GM19099 (cell line): Measurements from ENCODE around the gene CANT1.

Experiments used
- POLR2A ChIP-seq: IDR thresholded peaks from 3 replicates; pipeline ENCODE4 v1.6.1; 2011; ENCODE audit warnings: low read depth; ENCODE audit not compliant: insufficient read length; ENCODE audit errors: extremely low read depth

The CANT1 gene

DNA sequence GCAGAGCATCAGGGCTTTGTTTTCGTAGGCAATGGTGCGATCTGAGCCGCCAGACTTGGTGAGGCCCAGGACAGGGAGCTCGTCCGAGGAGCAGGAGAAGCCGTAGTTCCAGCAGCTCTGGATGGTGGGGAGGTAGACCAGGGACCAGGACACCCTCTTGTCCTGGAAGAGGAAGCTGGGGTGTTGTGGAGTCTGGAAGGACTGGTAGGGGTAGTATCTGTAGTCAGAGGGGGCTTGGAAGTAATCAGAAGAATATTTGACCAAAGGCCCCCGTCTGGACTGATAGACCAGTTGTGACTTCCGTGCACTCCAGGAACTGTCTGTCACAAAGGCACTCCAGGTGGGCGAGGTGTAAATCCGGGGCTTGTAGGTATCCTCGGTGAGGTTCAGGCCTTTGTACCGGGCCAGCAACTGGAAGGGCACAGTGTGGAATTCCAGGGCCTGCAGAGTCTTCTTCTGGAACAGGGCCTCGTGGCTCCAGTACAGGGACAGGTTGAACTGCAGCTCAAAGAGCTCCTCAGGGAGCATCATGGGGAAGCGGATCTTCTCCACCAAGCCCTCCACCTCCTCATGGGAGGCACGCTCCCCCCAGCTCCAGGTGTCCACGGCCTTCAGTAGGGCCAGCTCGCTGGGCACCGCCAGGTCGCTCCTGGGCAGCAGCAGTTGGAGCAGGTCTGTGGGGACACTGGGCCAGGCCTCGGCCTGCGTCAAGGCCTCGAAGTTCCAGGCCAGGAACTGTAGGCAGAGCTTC, 37.6 kb downstream of the CANT1 start:
- no peak for TF ChIP-seq POLR2A

DNA sequence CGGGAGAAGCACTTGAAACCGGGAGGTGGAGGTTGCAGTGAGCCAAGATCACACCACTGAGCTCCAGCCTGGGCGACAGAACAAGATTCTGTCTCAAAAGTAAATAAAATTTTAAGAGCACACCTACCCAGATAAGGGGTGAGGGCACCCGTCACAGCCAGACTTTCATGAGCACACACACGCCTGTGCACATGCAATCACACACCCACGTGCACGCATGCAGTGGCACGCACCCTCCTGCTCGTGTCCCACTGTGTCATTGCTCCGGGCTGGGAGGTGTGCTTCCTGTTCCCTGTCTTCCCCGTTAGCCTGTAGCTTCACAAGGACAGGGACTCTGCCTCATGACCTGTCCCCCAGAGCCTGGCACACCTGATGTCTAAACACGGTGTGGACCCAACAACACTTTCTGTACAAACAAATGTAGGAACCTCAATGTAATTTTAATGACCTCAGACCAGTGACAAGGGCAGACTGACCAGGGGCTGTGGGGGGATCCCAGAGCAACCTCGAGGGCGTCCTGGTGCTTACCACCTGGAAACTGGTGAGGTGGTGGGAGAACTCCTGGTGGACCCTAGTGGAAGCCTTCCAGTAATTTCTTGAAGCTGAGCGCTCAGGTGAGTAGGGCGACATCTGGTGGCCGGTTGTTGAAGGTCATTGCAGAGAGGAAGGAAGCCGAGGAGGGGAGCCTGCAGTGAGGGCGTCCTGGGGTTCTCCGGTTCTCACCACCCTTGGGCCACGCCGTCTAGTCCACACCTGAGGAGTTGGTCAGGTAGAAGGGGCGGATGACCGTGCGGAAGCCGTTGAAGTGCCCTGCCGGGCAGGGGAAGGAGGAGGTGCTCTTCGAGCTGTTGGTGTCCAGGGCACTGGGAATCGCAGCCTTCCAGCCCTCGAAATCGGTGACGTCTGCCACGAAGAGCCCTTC, 38.5 kb downstream of the CANT1 start:
- TF ChIP-seq POLR2A = no peak

DNA sequence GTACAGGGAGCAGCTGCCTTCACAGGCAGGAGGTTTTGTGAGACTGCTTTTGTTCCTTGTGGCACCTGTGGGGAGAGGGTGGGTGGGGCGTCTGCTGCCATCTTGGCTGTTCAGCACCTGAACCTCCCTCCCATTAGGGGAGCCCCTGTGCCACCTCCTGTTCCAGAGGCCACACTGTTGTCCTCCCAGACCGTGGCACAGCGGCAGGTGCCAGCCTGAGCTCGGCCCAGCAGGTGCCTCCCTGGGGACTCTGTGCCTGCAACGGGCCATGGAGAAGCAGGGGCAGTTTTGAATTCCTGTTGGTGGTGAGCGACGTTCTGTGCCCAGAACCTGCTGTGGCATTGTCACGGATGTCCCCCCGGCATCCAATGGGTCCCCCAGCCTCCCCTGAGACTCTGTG, 39.7 kb downstream of the CANT1 start:
- TF ChIP-seq POLR2A = no peak

- no peak for TF ChIP-seq POLR2A
Observed at GRCh38 chr17:78967782-78968362, 41.7 kb downstream of the CANT1 start.

GRCh38 chr17:78966910-78967600, 42.5 kb downstream of the CANT1 start:
- TF ChIP-seq POLR2A = no peak

DNA sequence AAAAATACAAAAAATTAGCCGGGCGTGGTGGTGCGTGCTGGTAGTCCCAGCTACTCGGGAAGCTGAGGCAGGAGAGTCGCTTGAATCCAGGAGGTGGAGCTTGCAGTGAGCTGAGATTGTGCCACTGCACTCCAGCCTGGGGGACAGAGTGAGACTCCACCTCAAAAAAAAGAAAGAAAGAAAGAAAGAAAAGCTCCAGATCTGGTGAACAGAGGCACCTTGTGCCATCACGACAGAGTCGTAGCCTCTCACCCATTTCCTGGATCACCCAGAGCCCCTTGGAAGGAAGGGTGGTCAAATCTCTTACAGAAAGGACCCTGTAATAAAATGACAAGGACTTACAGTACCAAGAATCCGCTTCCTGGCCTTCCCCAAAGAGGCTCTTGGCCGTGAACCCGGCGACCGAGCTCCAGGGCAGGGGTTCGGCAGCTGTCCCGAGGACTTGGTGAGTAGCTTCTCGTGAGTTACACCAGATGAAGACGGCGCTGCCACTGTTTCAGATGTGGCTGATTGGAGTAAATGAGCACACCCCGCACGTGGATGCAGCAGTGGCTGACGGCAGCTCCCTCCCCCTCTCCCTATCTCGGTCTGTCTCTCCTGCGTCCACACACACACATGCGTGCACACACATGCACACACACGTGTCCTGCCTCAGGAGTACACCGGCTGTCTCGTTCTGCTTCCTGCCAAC, 43.3 kb downstream of the CANT1 start:
- TF ChIP-seq POLR2A = no peak

- TF ChIP-seq POLR2A = no peak
Observed at GRCh38 chr17:78965491-78965924, 44.1 kb downstream of the CANT1 start.

DNA sequence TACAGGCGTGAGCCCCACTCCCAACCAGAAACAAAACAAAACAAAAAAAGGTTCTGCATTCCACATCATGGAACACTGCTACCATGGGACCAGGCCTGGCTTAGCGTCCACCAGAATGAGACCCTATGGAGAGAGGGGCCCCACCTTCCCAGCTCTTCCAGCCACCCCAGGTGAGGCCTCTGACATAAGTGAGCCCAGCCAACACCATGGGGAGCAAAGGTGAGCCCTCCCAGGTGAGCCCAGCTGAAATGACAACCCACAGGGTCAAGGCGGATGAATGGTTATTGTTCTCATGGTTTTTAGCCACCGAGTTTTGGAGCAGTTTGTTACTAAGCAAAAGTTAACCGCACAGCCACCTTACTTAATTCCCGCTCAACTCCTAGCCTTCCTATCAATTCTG, 46.2 kb downstream of the CANT1 start:
- no peak for TF ChIP-seq POLR2A

DNA sequence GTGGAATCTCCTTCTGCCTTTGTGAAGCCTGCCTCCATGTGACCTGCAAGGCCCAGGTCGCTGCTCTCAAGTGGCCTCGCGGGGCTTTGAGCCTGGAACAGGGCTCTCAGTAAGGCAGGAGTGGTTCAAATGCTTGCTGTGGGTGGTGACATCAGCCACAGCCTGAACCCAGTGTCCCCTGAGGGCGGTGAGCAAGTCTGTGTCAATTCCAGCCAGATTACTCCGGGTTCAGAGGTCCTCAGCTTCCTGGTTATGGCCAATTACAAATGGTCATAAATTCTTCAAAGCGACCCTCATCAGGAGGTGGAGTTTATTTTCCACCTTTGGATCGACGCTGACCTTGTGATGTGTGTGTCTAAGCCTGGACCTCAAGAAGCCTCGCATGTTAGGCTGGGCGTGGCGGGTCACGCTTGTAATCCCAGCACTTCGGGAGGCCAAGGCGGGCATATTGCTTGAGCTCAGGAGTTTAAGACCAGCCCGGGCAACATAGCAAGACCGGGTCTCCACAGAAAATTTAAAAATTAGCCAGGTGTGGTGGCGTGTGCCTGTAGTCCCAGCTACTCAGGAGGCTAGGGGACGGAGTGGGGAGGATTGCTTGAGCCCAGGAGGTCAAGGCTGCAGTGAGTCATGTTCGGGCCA, 47.1 kb downstream of the CANT1 start:
- no peak for TF ChIP-seq POLR2A

DNA sequence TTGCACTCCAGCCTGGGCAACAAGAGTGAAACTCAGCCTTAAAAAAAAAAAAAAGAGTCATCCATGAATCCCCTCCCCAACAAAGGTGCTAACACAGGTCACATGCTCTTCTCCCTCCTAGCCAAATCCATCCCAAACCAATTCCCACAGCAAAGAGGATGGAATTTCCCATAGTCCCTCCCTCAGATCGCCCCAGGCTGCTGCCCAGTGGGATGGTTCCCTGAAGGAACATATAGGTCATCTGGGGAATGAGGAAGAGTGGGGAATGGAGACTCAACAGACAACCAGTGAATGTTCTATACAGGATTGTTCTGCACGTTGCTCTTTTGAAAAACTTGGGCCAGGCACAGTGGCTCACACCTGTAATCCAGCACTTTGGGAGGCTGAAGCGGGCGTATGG, 48.0 kb downstream of the CANT1 start:
- no peak for TF ChIP-seq POLR2A

- TF ChIP-seq POLR2A = no peak
Observed at GRCh38 chr17:78960928-78961327, 48.6 kb downstream of the CANT1 start.

DNA sequence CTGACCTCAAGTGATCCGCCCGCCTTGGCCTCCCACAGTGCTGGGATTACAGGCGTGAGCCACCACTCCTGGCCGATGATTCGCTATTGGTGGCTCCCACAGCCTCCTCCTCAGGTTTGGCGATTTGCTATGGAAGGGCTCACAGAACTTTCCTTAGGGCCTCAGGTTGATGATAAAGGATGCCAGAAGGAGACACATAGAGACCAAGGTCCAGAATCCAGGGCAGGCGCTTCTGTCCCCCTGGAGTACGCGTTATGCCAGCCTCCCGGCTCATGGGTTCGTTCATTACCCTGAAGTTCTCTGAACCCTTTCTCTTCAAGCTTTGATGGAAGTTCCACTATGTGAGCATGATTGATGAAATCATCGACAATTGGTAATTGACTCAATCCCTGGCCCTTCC, 49.8 kb downstream of the CANT1 start:
- no peak for TF ChIP-seq POLR2A

- no peak for TF ChIP-seq POLR2A
Observed at GRCh38 chr17:78958641-78959127, 50.9 kb downstream of the CANT1 start.

GRCh38 chr17:78957128-78957527, 52.4 kb downstream of the CANT1 start:
- no peak for TF ChIP-seq POLR2A
